HepG2 (cell line): ENCODE data around the gene ATXN7L3. TPM values are rescaled to one million over a fixed set of nuclear protein-coding genes. Genes with fewer than 3 reads are reported as not detected.

Source experiments
- ARID3A ChIP-seq: IDR thresholded peaks from 2 replicates; pipeline ENCODE4 v1.6.1; 2012; ENCODE audit warnings: low read depth, low read length, improper control_type of control experiment
- CBX1 ChIP-seq: IDR thresholded peaks from one replicate; pipeline ENCODE4 v1.6.1; 2016; ENCODE audit warnings: antibody characterized with exemption, low read depth
- CBX5 ChIP-seq: sonication (generic); formaldehyde crosslinking; IDR thresholded peaks from 2 replicates; pipeline ENCODE4 v1.4.0; 2020; ENCODE audit warnings: missing genetic modification reagents, borderline replicate concordance
- CEBPG ChIP-seq: IDR thresholded peaks from 2 replicates; pipeline ENCODE4 v1.6.1; 2016
- ERF ChIP-seq: IDR thresholded peaks from 2 replicates; pipeline ENCODE4 v1.6.1; 2018; ENCODE audit warnings: missing biosample characterization, missing genetic modification reagents
- GTF3A ChIP-seq: sonication (generic); formaldehyde crosslinking; conservative IDR thresholded peaks from 2 replicates; pipeline ENCODE4 v1.4.0; 2020; ENCODE audit warnings: mild to moderate bottlenecking, missing genetic modification reagents
- GZF1 ChIP-seq: sonication (generic); formaldehyde crosslinking; IDR thresholded peaks from 2 replicates; pipeline ENCODE4 v1.5.1; 2020; ENCODE audit warnings: mild to moderate bottlenecking, missing genetic modification reagents
- HNRNPL ChIP-seq: fragments of 200-400 bp; formaldehyde crosslinking; IDR thresholded peaks from 2 replicates; pipeline ENCODE4 v1.6.1; 2017; ENCODE audit warnings: mild to moderate bottlenecking, low read depth, low read length
- KLF11 ChIP-seq: IDR thresholded peaks from 2 replicates; pipeline ENCODE4 v1.6.1; 2016; ENCODE audit warnings: missing compliant biosample characterization
- MATR3 ChIP-seq: sonication (generic); formaldehyde crosslinking; IDR thresholded peaks from 2 replicates; pipeline ENCODE4 v1.4.0; 2020; ENCODE audit warnings: missing genetic modification reagents
- MED1 ChIP-seq: sonication (generic); formaldehyde crosslinking; IDR thresholded peaks from 2 replicates; pipeline ENCODE4 v1.4.0; 2020; ENCODE audit warnings: missing genetic modification reagents
- NAIF1 ChIP-seq: sonication (generic); formaldehyde crosslinking; IDR thresholded peaks from 2 replicates; pipeline ENCODE4 v1.5.0; 2020; ENCODE audit warnings: mild to moderate bottlenecking, missing genetic modification reagents, borderline replicate concordance
- POGK ChIP-seq: sonication (generic); formaldehyde crosslinking; conservative IDR thresholded peaks from 2 replicates; pipeline ENCODE4 v1.8.0; 2022; ENCODE audit warnings: mild to moderate bottlenecking, moderate library complexity, missing genetic modification reagents
- RXRB ChIP-seq: IDR thresholded peaks from 2 replicates; pipeline ENCODE4 v1.6.1; 2016; ENCODE audit warnings: borderline replicate concordance, missing genetic modification reagents, missing compliant biosample characterization
- SMARCE1 ChIP-seq: fragments of 450-650 bp; IDR thresholded peaks from 2 replicates; pipeline ENCODE4 v1.6.1; 2017; ENCODE audit warnings: borderline replicate concordance
- SOX6 ChIP-seq, 2 experiments: fragments of 450-650 bp in 1 of 2; sonication (generic) in 1 of 2; formaldehyde crosslinking in 1 of 2; IDR thresholded peaks; 2 replicates each; pipeline versions ENCODE4 v1.4.0 to v1.6.1; 2017 to 2020; ENCODE audit warnings: antibody characterized with exemption in 1 of 2, mild to moderate bottlenecking in 1 of 2, missing genetic modification reagents in 1 of 2
- ZNF12 ChIP-seq: sonication (generic); formaldehyde crosslinking; IDR thresholded peaks from 2 replicates; pipeline ENCODE4 v1.5.0; 2020; ENCODE audit warnings: missing genetic modification reagents
- ZNF607 ChIP-seq: sonication (generic); formaldehyde crosslinking; IDR thresholded peaks from 2 replicates; pipeline ENCODE4 v1.5.1; 2020; ENCODE audit warnings: missing genetic modification reagents, mild to moderate bottlenecking, borderline replicate concordance
- ZNF670 ChIP-seq: sonication (generic); formaldehyde crosslinking; IDR thresholded peaks from 2 replicates; pipeline ENCODE4 v1.8.0; 2022; ENCODE audit warnings: mild to moderate bottlenecking, missing genetic modification reagents, borderline replicate concordance
- ZNF775 ChIP-seq: sonication (generic); formaldehyde crosslinking; IDR thresholded peaks from 2 replicates; pipeline ENCODE4 v1.4.0; 2020; ENCODE audit warnings: missing genetic modification reagents, mild to moderate bottlenecking, moderate library complexity, borderline replicate concordance
- ZNF83 ChIP-seq: sonication (generic); formaldehyde crosslinking; IDR thresholded peaks from 2 replicates; pipeline ENCODE4 v1.4.0; 2020; ENCODE audit warnings: missing genetic modification reagents, mild to moderate bottlenecking, borderline replicate concordance
- polyA plus RNA-seq, 8 experiments: library from polyadenylated mRNA; depleted of rRNA in 3 of 8; stranded (reverse) in 7 of 8; unstranded in 1 of 8; fragments of >200 nt; fragmentation: Illumina TruSeq in 4 of 8; extraction: Trizol in 4 of 8; gene quantifications; 2 replicates each; pipeline versions ENCODE4 v1.2.1 to v1.2.3, GENCODE V29; 2011 to 2016; ENCODE audit warnings: low read depth in 4 of 8, missing spikeins in 1 of 8, mixed read lengths in 1 of 8; ENCODE audit not compliant: insufficient read depth in 1 of 8
- total RNA-seq, 5 experiments: library from RNA; depleted of rRNA; stranded (reverse); fragments of >200 nt; fragmentation: Illumina TruSeq; extraction: Trizol; gene quantifications; 2 replicates each; pipeline ENCODE4 v1.2.3, GENCODE V29; 2016; ENCODE audit warnings: low read depth in 1 of 5
- TF ChIP-seq, protein P1 (sequence below): sonication (generic); formaldehyde crosslinking; IDR thresholded peaks from 2 replicates; pipeline ENCODE4 v1.8.0; 2022; ENCODE audit warnings: missing genetic modification reagents, mild to moderate bottlenecking, inconsistent platforms, borderline replicate concordance
- TF ChIP-seq, protein P2 (sequence below): sonication (generic); formaldehyde crosslinking; IDR thresholded peaks from 2 replicates; pipeline ENCODE4 v1.5.0; 2020; ENCODE audit warnings: missing genetic modification reagents

ATXN7L3 gene
- total and polyA plus RNA-seq, 2 of the 13 experiments (the other 11 are each of a cell fraction or from before 2014, with no cell fraction given): 44.5 to 59.1 TPM

GRCh38 chr17:44222112-44222869 is 22.6 kb upstream of the ATXN7L3 start (continued):
- TF ChIP-seq GZF1 (CRISPR knock-in tag) (no peak), CBX5 (CRISPR knock-in tag) (peak; percentile 52; the same call in 1 of the 2 replicates), NAIF1 (CRISPR knock-in tag) (no peak), KLF11 (CRISPR knock-in tag) (no peak), ZNF83 (0 out of 2 replicates have a peak, but pooled peaks have one; percentile 13), MATR3 (no peak), GTF3A (no peak), ZNF775 (CRISPR knock-in tag) (no peak), SMARCE1 (no peak), ARID3A (no peak), SOX6 (IDR thresholded peaks at IDR 0.05) (no peak), SOX6 (CRISPR knock-in tag; IDR thresholded peaks at IDR 0.05) (0 out of 2 replicates have a peak, but pooled peaks have one; percentile 32), POGK (CRISPR knock-in tag) (peak; percentile 47; the same call in 1 of the 2 replicates), ZNF670 (CRISPR knock-in tag) (no peak), ZNF607 (CRISPR knock-in tag) (peak; percentile 42; the same call in 1 of the 2 replicates), ERF (CRISPR knock-in tag) (no peak), HNRNPL (peak; percentile 93), ZNF12 (no peak), MED1 (CRISPR knock-in tag) (peak; percentile 55), CEBPG (CRISPR knock-in tag) (no peak), CBX1 (peak; percentile 57), RXRB (CRISPR knock-in tag) (no peak; the same call in 1 of the 2 replicates)
- TF ChIP-seq, protein P1, sequence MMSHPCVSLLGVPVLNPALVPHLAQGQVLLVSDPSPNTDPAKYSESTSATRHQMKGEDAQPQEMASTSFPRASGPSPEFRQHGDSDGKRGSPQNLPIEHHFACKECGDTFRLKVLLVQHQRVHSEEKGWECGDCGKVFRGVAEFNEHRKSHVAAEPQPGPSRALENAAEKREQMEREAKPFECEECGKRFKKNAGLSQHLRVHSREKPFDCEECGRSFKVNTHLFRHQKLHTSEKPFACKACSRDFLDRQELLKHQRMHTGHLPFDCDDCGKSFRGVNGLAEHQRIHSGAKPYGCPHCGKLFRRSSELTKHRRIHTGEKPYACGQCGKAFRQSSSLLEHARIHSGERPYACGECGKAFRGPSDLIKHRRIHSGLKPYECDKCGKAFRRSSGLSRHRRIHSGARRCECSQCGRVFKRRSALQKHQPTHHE: 0 out of 2 replicates have a peak, but pooled peaks have one; percentile 21
- TF ChIP-seq, protein P2, sequence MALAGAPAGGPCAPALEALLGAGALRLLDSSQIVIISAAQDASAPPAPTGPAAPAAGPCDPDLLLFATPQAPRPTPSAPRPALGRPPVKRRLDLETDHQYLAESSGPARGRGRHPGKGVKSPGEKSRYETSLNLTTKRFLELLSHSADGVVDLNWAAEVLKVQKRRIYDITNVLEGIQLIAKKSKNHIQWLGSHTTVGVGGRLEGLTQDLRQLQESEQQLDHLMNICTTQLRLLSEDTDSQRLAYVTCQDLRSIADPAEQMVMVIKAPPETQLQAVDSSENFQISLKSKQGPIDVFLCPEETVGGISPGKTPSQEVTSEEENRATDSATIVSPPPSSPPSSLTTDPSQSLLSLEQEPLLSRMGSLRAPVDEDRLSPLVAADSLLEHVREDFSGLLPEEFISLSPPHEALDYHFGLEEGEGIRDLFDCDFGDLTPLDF: no peak
